HCT116 (cell line): ENCODE results near the gene FKBP14.

ENCODE experiments used
- CEBPB ChIP-seq: IDR thresholded peaks from 2 replicates; pipeline ENCODE4 v1.6.1; 2012; ENCODE audit warnings: low read depth
- EZH2phosphoT487 ChIP-seq: fragments of 200-600 bp; IDR thresholded peaks from 2 replicates; pipeline ENCODE4 v1.6.1; 2018; ENCODE audit warnings: antibody characterized with exemption, borderline replicate concordance
- POLR2A ChIP-seq: IDR thresholded peaks from 2 replicates; pipeline ENCODE4 v1.7.0; 2011; ENCODE audit warnings: borderline replicate concordance; ENCODE audit not compliant: insufficient read depth, insufficient read length; ENCODE audit errors: extremely low read depth
- SIN3A ChIP-seq: IDR thresholded peaks from 2 replicates; pipeline ENCODE4 v1.6.1; 2012; ENCODE audit warnings: low read depth
- ZNF274 ChIP-seq: fragments of 200-500 bp; sonication (Bioruptor generic); IDR thresholded peaks from 2 replicates; pipeline ENCODE4 v1.6.1; 2014; ENCODE audit warnings: mild to moderate bottlenecking, low read depth, low read length, inconsistent platforms
- TF ChIP-seq, protein P1 (sequence below), 3 experiments: fragments of 200-600 bp in 1 of 3; sonication (generic) in 1 of 3; IDR thresholded peaks in 2 of 3; conservative IDR thresholded peaks in 1 of 3; 2 replicates each; pipeline ENCODE4 v1.5.1; 2012 to 2017; ENCODE audit warnings: low read depth in 2 of 3, low read length in 2 of 3, antibody characterized with exemption in 1 of 3, borderline replicate concordance in 1 of 3, control low read depth in 1 of 3, mild to moderate bottlenecking in 1 of 3, mixed read lengths in 1 of 3, mixed run types in 1 of 3, moderate library complexity in 1 of 3; ENCODE audit not compliant: insufficient read depth in 1 of 3
- TF ChIP-seq, protein P2 (sequence below): IDR thresholded peaks from 2 replicates; pipeline ENCODE4 v1.6.1; 2011; ENCODE audit warnings: mild to moderate bottlenecking, low read length, moderate library complexity; ENCODE audit not compliant: insufficient replicate concordance; ENCODE audit errors: extremely low read depth
- TF ChIP-seq, protein P3 (sequence below): IDR thresholded peaks from 2 replicates; pipeline ENCODE4 v1.6.1; 2012

DNA sequence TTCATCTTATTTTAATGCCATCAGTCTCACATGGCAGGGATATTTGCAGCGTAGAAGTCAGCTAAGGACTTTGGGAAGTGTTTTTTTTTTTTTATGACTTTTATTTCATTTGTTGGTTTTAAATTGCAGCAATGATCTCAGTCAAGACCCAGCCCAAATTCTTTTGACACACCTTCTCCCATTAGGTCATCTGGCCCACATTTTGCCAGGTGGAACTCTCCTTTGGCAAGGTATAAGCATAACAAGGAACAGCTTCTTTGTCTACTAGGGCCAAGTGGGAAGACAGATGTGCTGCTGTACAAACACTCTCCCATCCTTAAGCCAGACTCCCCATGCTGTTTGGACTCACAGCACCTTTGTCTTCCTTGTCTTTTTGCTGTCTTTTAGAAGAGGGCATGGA lies 43.5 kb upstream of the FKBP14 start:
- TF ChIP-seq, protein P1, sequence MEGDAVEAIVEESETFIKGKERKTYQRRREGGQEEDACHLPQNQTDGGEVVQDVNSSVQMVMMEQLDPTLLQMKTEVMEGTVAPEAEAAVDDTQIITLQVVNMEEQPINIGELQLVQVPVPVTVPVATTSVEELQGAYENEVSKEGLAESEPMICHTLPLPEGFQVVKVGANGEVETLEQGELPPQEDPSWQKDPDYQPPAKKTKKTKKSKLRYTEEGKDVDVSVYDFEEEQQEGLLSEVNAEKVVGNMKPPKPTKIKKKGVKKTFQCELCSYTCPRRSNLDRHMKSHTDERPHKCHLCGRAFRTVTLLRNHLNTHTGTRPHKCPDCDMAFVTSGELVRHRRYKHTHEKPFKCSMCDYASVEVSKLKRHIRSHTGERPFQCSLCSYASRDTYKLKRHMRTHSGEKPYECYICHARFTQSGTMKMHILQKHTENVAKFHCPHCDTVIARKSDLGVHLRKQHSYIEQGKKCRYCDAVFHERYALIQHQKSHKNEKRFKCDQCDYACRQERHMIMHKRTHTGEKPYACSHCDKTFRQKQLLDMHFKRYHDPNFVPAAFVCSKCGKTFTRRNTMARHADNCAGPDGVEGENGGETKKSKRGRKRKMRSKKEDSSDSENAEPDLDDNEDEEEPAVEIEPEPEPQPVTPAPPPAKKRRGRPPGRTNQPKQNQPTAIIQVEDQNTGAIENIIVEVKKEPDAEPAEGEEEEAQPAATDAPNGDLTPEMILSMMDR (IDR thresholded peaks at IDR 0.05 in 2 of 3, conservative IDR thresholded peaks at IDR 0.05 in 1 of 3; ENCODE audit: borderline replicate concordance in 1 of 3, insufficient read depth in 1 of 3, low read depth in 2 of 3, low read length in 2 of 3), result no peak
- no peak for TF ChIP-seq POLR2A
- TF ChIP-seq ZNF274, result no peak
- TF ChIP-seq SIN3A, result no peak
- no peak for TF ChIP-seq EZH2phosphoT487
- no peak for TF ChIP-seq CEBPB
- TF ChIP-seq, protein P2, sequence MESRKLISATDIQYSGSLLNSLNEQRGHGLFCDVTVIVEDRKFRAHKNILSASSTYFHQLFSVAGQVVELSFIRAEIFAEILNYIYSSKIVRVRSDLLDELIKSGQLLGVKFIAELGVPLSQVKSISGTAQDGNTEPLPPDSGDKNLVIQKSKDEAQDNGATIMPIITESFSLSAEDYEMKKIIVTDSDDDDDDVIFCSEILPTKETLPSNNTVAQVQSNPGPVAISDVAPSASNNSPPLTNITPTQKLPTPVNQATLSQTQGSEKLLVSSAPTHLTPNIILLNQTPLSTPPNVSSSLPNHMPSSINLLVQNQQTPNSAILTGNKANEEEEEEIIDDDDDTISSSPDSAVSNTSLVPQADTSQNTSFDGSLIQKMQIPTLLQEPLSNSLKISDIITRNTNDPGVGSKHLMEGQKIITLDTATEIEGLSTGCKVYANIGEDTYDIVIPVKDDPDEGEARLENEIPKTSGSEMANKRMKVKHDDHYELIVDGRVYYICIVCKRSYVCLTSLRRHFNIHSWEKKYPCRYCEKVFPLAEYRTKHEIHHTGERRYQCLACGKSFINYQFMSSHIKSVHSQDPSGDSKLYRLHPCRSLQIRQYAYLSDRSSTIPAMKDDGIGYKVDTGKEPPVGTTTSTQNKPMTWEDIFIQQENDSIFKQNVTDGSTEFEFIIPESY, result no peak
- TF ChIP-seq, protein P3, sequence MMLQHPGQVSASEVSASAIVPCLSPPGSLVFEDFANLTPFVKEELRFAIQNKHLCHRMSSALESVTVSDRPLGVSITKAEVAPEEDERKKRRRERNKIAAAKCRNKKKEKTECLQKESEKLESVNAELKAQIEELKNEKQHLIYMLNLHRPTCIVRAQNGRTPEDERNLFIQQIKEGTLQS, result no peak
